HG03442 (cell line): ENCODE data around the gene TMEM114.

ENCODE experiments used
- ATAC-seq: cut with Tn5 transposase; IDR thresholded peaks from one replicate; pipeline ENCODE4 v1.9.1; 2021; ENCODE audit warnings: mild to moderate bottlenecking, moderate library complexity; ENCODE audit not compliant: unreplicated experiment

TMEM114 gene

GRCh38 chr16:8551388-8552332, 38.7 kb downstream of the TMEM114 start:
- no peak for ATAC-seq

GRCh38 chr16:8550728-8551387, 39.5 kb downstream of the TMEM114 start:
- ATAC-seq: no peak

- ATAC-seq: no peak
Measured at GRCh38 chr16:8549843-8550412, 40.4 kb downstream of the TMEM114 start.

- ATAC-seq: no peak
Measured at GRCh38 chr16:8548166-8548565, 42.1 kb downstream of the TMEM114 start.

GRCh38 chr16:8547762-8548161, 42.5 kb downstream of the TMEM114 start:
- ATAC-seq: no peak

- ATAC-seq: no peak
Measured at GRCh38 chr16:8544406-8544805, 45.9 kb downstream of the TMEM114 start.

GRCh38 chr16:8543258-8543657, 47.1 kb downstream of the TMEM114 start:
- ATAC-seq: no peak

- ATAC-seq: no peak
Measured at GRCh38 chr16:8542393-8542792, 47.9 kb downstream of the TMEM114 start.

GRCh38 chr16:8541868-8542267, 48.4 kb downstream of the TMEM114 start:
- ATAC-seq: no peak

- no peak for ATAC-seq
Measured at GRCh38 chr16:8537691-8538342, 52.5 kb downstream of the TMEM114 start.

GRCh38 chr16:8533509-8533908, 56.8 kb downstream of the TMEM114 start:
- no peak for ATAC-seq

- no peak for ATAC-seq
Measured at GRCh38 chr16:8530752-8531384, 59.4 kb downstream of the TMEM114 start.

- ATAC-seq: no peak
Measured at GRCh38 chr16:8528471-8528870, 61.8 kb downstream of the TMEM114 start.

- ATAC-seq: no peak
Measured at GRCh38 chr16:8523932-8524331, 66.4 kb downstream of the TMEM114 start.

GRCh38 chr16:8522757-8523156, 67.6 kb downstream of the TMEM114 start:
- no peak for ATAC-seq

- ATAC-seq: no peak
Measured at GRCh38 chr16:8519643-8520042, 70.7 kb downstream of the TMEM114 start.
